Measurements from ENCODE around the gene KDM1A.
"Not testable (repeated sequence)": the region's sequence is repeated elsewhere in the genome, so short reads cannot be mapped to it uniquely, and the experiment has no call there.

KDM1A gene

GRCh38 chr1:22997528-22997927, 21.7 kb upstream of the KDM1A start:
- not testable (repeated sequence) for H3K4me1 Mint-ChIP-seq (ENCODE audit: low read depth); DNase-seq (ENCODE audit: low spot score); H3K27ac Mint-ChIP-seq; H3K27me3 Mint-ChIP-seq (ENCODE audit: low read depth); H3K36me3 Mint-ChIP-seq (ENCODE audit: low read depth); H3K4me3 Mint-ChIP-seq
- H3K9me3 Mint-ChIP-seq, result peaks cover 12% of the 10 kb centered on the region

- H3K27me3 Mint-ChIP-seq (ENCODE audit: low read depth), result peaks cover 13% of the 10 kb centered on the region
- not testable (repeated sequence) for H3K27ac Mint-ChIP-seq; H3K9me3 Mint-ChIP-seq; H3K4me1 Mint-ChIP-seq (ENCODE audit: low read depth); H3K36me3 Mint-ChIP-seq (ENCODE audit: low read depth); H3K4me3 Mint-ChIP-seq; DNase-seq (ENCODE audit: low spot score)
Measured at GRCh38 chr1:23000133-23000532, 19.1 kb upstream of the KDM1A start.

GRCh38 chr1:23002218-23002617, 17.1 kb upstream of the KDM1A start:
- not testable (repeated sequence) for DNase-seq (ENCODE audit: low spot score); H3K27ac Mint-ChIP-seq; H3K9me3 Mint-ChIP-seq; H3K4me1 Mint-ChIP-seq (ENCODE audit: low read depth); H3K4me3 Mint-ChIP-seq; H3K36me3 Mint-ChIP-seq (ENCODE audit: low read depth)
- H3K27me3 Mint-ChIP-seq (ENCODE audit: low read depth), result peaks cover 12% of the 10 kb centered on the region

- Mint-ChIP-seq H3K27me3 (ENCODE audit: low read depth) (peaks cover 14% of the 10 kb centered on the region), H3K27ac (no peak overlapping the region), H3K4me3 (no peak overlapping the region), H3K9me3 (no peaks in the 10 kb centered on the region), H3K4me1 (ENCODE audit: low read depth) (no peaks in the 10 kb centered on the region), H3K36me3 (ENCODE audit: low read depth) (no peaks in the 10 kb centered on the region)
- no peak for DNase-seq (ENCODE audit: low spot score)
Measured at GRCh38 chr1:23004112-23004511, 15.2 kb upstream of the KDM1A start.

- not testable (repeated sequence) for H3K4me3 Mint-ChIP-seq; H3K9me3 Mint-ChIP-seq; H3K4me1 Mint-ChIP-seq (ENCODE audit: low read depth); H3K27ac Mint-ChIP-seq; H3K36me3 Mint-ChIP-seq (ENCODE audit: low read depth); DNase-seq (ENCODE audit: low spot score)
- H3K27me3 Mint-ChIP-seq (ENCODE audit: low read depth), result peaks cover 14% of the 10 kb centered on the region
Measured at GRCh38 chr1:23004769-23005168, 14.5 kb upstream of the KDM1A start.

- no peak for DNase-seq (ENCODE audit: low spot score)
- Mint-ChIP-seq H3K27ac (no peak overlapping the region), H3K4me1 (ENCODE audit: low read depth) (no peaks in the 10 kb centered on the region), H3K27me3 (ENCODE audit: low read depth) (peaks cover 14% of the 10 kb centered on the region), H3K4me3 (no peak overlapping the region), H3K36me3 (ENCODE audit: low read depth) (no peaks in the 10 kb centered on the region), H3K9me3 (no peaks in the 10 kb centered on the region)
Measured at GRCh38 chr1:23007106-23007505, 12.2 kb upstream of the KDM1A start.

GRCh38 chr1:23008901-23009300, 10.4 kb upstream of the KDM1A start:
- H3K27me3 Mint-ChIP-seq (ENCODE audit: low read depth), result peaks cover 9% of the 10 kb centered on the region
- no peak overlapping the region for H3K27ac Mint-ChIP-seq
- H3K9me3 Mint-ChIP-seq, result no peaks in the 10 kb centered on the region
- no peak for DNase-seq (ENCODE audit: low spot score)
- no peaks in the 10 kb centered on the region for H3K36me3 Mint-ChIP-seq (ENCODE audit: low read depth)
- H3K4me3 Mint-ChIP-seq, result no peak overlapping the region
- H3K4me1 Mint-ChIP-seq (ENCODE audit: low read depth), result no peaks in the 10 kb centered on the region

- H3K27ac Mint-ChIP-seq; H3K9me3 Mint-ChIP-seq; H3K27me3 Mint-ChIP-seq (ENCODE audit: low read depth); H3K4me1 Mint-ChIP-seq (ENCODE audit: low read depth); DNase-seq (ENCODE audit: low spot score); H3K36me3 Mint-ChIP-seq (ENCODE audit: low read depth); H3K4me3 Mint-ChIP-seq: not testable (repeated sequence)
Measured at GRCh38 chr1:23010025-23010424, 9.2 kb upstream of the KDM1A start.

GRCh38 chr1:23013657-23014056, 5.6 kb upstream of the KDM1A start:
- Mint-ChIP-seq H3K36me3 (ENCODE audit: low read depth) (no peaks in the 10 kb centered on the region), H3K4me3 (no peak overlapping the region), H3K27ac (no peak overlapping the region), H3K4me1 (ENCODE audit: low read depth) (peaks cover 7% of the 10 kb centered on the region), H3K9me3 (no peaks in the 10 kb centered on the region), H3K27me3 (ENCODE audit: low read depth) (peaks cover 2% of the 10 kb centered on the region)
- no peak for DNase-seq (ENCODE audit: low spot score)

- peaks cover 31% of the 10 kb centered on the region for H3K4me1 Mint-ChIP-seq (ENCODE audit: low read depth)
- peaks cover 2% of the 10 kb centered on the region for H3K27me3 Mint-ChIP-seq (ENCODE audit: low read depth)
- peaks cover 19% of the 10 kb centered on the region for H3K36me3 Mint-ChIP-seq (ENCODE audit: low read depth)
- peak overlapping the region; percentile 95 for H3K4me3 Mint-ChIP-seq
- no peak for DNase-seq (ENCODE audit: low spot score)
- H3K9me3 Mint-ChIP-seq, result peaks cover 17% of the 10 kb centered on the region
- H3K27ac Mint-ChIP-seq, result peak overlapping the region; percentile 82
Measured at GRCh38 chr1:23018661-23019093, 591 bp upstream of the KDM1A start.

GRCh38 chr1:23019863-23020625, 776 bp downstream of the KDM1A start:
- peak overlapping the region; percentile 96 for H3K4me3 Mint-ChIP-seq
- H3K27me3 Mint-ChIP-seq (ENCODE audit: low read depth), result peaks cover 2% of the 10 kb centered on the region
- peaks cover 33% of the 10 kb centered on the region for H3K4me1 Mint-ChIP-seq (ENCODE audit: low read depth)
- peak overlapping the region; percentile 92 for H3K27ac Mint-ChIP-seq
- DNase-seq (ENCODE audit: low spot score), result peak; percentile 8
- H3K9me3 Mint-ChIP-seq, result peaks cover 17% of the 10 kb centered on the region
- peaks cover 23% of the 10 kb centered on the region for H3K36me3 Mint-ChIP-seq (ENCODE audit: low read depth)

GRCh38 chr1:23020706-23021405, 1.6 kb downstream of the KDM1A start:
- H3K4me3 Mint-ChIP-seq, result peak overlapping the region; percentile 96
- H3K27me3 Mint-ChIP-seq (ENCODE audit: low read depth), result peaks cover 2% of the 10 kb centered on the region
- H3K36me3 Mint-ChIP-seq (ENCODE audit: low read depth), result peaks cover 23% of the 10 kb centered on the region
- peak overlapping the region; percentile 10 for H3K27ac Mint-ChIP-seq
- peaks cover 33% of the 10 kb centered on the region for H3K4me1 Mint-ChIP-seq (ENCODE audit: low read depth)
- DNase-seq (ENCODE audit: low spot score), result no peak
- peaks cover 17% of the 10 kb centered on the region for H3K9me3 Mint-ChIP-seq

GRCh38 chr1:23021834-23022233, 2.6 kb downstream of the KDM1A start:
- peaks cover 23% of the 10 kb centered on the region for H3K36me3 Mint-ChIP-seq (ENCODE audit: low read depth)
- H3K9me3 Mint-ChIP-seq, result peaks cover 17% of the 10 kb centered on the region
- no peak overlapping the region for H3K27ac Mint-ChIP-seq
- no peak overlapping the region for H3K4me3 Mint-ChIP-seq
- H3K27me3 Mint-ChIP-seq (ENCODE audit: low read depth), result peaks cover 2% of the 10 kb centered on the region
- DNase-seq (ENCODE audit: low spot score), result no peak
- H3K4me1 Mint-ChIP-seq (ENCODE audit: low read depth), result peaks cover 37% of the 10 kb centered on the region

GRCh38 chr1:23023174-23023845, 4.0 kb downstream of the KDM1A start:
- Mint-ChIP-seq H3K27me3 (ENCODE audit: low read depth) (no peaks in the 10 kb centered on the region), H3K36me3 (ENCODE audit: low read depth) (peaks cover 23% of the 10 kb centered on the region), H3K4me3 (peak overlapping the region; percentile 14), H3K27ac (no peak overlapping the region), H3K9me3 (peaks cover 17% of the 10 kb centered on the region), H3K4me1 (ENCODE audit: low read depth) (peaks cover 37% of the 10 kb centered on the region)
- no peak for DNase-seq (ENCODE audit: low spot score)
